ENCODE results near the gene FOXO3.

Gene FOXO3

GRCh38 chr6:108568551-108569305 is 8.0 kb downstream of the FOXO3 start:
- no peaks in the 10 kb centered on the region for H3K27me3 ChIP-seq (ENCODE audit: control insufficient read depth, insufficient read depth, low read length)
- no peak overlapping the region for H3K4me3 ChIP-seq (ENCODE audit: low read length)
- H3K4me1 ChIP-seq (ENCODE audit: control insufficient read depth, insufficient read depth, low read length), result peaks cover 28% of the 10 kb centered on the region
- peaks cover 14% of the 10 kb centered on the region for H3K36me3 ChIP-seq (ENCODE audit: control insufficient read depth, insufficient read depth, low read length)
- no peak overlapping the region for H3K9ac ChIP-seq (ENCODE audit: low read length)
- H3K27ac ChIP-seq (ENCODE audit: low read depth, low read length), result no peak overlapping the region

GRCh38 chr6:108570517-108570916 is 9.8 kb downstream of the FOXO3 start:
- Histone ChIP-seq H3K4me1 (ENCODE audit: control insufficient read depth, insufficient read depth, low read length) (peaks cover 27% of the 10 kb centered on the region), H3K36me3 (ENCODE audit: control insufficient read depth, insufficient read depth, low read length) (peaks cover 14% of the 10 kb centered on the region), H3K27me3 (ENCODE audit: control insufficient read depth, insufficient read depth, low read length) (no peaks in the 10 kb centered on the region)

DNA sequence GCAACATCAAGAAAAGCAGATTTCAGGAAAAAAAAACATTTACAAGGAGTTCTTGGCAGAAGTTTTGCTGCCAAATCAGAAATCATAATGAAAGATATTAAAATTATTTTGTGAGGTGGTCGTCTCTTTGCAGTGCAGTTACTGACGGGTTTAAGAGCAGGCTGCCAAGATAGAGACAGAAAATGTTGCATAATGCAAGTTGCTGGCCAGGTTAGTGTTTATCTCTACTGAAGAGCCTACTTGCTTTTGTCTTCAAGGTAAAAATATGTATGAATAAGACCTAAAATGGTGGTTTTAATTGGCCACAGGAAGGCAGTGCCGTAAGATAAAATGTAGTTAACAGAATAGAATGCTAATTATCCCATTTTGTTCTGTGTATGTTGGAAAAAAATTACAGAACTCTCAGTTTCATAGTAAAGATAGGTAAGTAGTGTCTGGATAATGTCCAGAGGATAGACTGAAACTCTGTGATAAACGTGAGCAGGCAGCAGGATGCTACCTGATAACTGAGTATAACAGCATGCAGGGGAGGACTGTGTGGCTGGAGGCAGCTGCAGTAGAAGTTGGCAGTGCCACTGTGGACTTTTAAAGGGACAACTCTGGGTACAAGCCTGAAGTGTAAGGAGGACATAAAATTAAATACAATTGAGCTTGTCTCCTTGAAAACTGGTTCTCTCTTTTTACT is 13.9 kb downstream of the FOXO3 start:
- no peak overlapping the region for H3K4me3 ChIP-seq (ENCODE audit: low read length)
- no peaks in the 10 kb centered on the region for H3K27me3 ChIP-seq (ENCODE audit: control insufficient read depth, insufficient read depth, low read length)
- peaks cover 13% of the 10 kb centered on the region for H3K36me3 ChIP-seq (ENCODE audit: control insufficient read depth, insufficient read depth, low read length)
- H3K9ac ChIP-seq (ENCODE audit: low read length), result no peak overlapping the region
- no peak overlapping the region for H3K27ac ChIP-seq (ENCODE audit: low read depth, low read length)
- H3K4me1 ChIP-seq (ENCODE audit: control insufficient read depth, insufficient read depth, low read length), result peaks cover 33% of the 10 kb centered on the region

More at GRCh38 chr6:108570517-108570916, 9.8 kb downstream of the FOXO3 start:
- no peak overlapping the region for H3K27ac ChIP-seq (ENCODE audit: low read depth, low read length)
- no peak overlapping the region for H3K4me3 ChIP-seq (ENCODE audit: low read length)
- H3K9ac ChIP-seq (ENCODE audit: low read length), result no peak overlapping the region

DNA sequence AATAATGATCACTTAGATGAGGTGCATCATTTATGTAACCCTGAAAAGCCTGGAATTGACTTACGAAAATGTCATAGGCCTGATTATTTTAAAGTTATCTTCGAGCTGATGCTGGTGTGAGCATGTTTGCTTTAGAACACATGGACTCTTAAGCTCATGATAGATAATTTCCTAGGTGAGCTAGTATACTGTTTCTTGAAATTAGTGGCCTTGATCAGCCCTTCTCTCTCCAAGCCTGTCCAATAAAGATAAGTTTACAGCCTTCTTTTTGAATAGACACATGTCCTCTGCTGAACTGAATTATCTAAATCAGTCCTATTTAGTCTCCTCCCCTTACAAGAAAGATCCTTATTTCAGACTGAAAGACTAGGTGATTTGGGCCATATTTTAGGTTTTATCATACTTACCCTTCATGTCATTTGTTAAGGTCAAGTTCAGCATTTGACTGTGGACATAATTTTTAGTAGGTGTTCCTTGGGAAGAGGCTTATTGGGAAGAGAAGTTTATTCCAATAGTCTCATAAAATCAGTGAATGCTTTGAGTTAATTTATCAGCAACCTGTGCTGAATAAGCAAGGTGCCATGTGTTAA is 15.3 kb downstream of the FOXO3 start:
- peak overlapping the region; percentile 21 for H3K27ac ChIP-seq (ENCODE audit: low read depth, low read length)
- peaks cover 42% of the 10 kb centered on the region for H3K4me1 ChIP-seq (ENCODE audit: control insufficient read depth, insufficient read depth, low read length)
- no peak overlapping the region for H3K9ac ChIP-seq (ENCODE audit: low read length)
- no peaks in the 10 kb centered on the region for H3K27me3 ChIP-seq (ENCODE audit: control insufficient read depth, insufficient read depth, low read length)
- peaks cover 11% of the 10 kb centered on the region for H3K36me3 ChIP-seq (ENCODE audit: control insufficient read depth, insufficient read depth, low read length)
- no peak overlapping the region for H3K4me3 ChIP-seq (ENCODE audit: low read length)

GRCh38 chr6:108576709-108577108 is 16.0 kb downstream of the FOXO3 start:
- H3K27me3 ChIP-seq (ENCODE audit: control insufficient read depth, insufficient read depth, low read length), result no peaks in the 10 kb centered on the region
- peaks cover 6% of the 10 kb centered on the region for H3K36me3 ChIP-seq (ENCODE audit: control insufficient read depth, insufficient read depth, low read length)
- H3K4me3 ChIP-seq (ENCODE audit: low read length), result no peak overlapping the region
- peaks cover 48% of the 10 kb centered on the region for H3K4me1 ChIP-seq (ENCODE audit: control insufficient read depth, insufficient read depth, low read length)
- no peak overlapping the region for H3K9ac ChIP-seq (ENCODE audit: low read length)
- H3K27ac ChIP-seq (ENCODE audit: low read depth, low read length), result no peak overlapping the region

DNA sequence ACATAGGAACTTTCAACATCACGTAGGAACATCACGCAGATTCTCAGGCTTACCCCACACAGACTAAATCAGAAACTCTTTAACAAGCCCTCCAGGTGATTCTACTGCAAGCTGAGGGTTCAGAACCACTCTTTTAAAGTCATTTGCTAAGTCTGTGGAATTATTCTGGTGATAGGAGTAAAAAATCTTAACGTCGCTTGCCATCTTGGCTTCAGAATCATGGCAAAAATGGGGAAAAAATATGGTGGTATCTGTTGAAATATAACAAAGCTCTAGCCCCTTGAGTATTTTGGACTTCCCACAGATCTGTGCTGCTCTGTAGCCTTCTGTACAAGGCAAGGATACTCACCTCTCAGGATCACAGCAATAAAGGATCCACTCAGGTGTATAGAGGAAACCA is 17.4 kb downstream of the FOXO3 start:
- Histone ChIP-seq H3K9ac (ENCODE audit: low read length) (no peak overlapping the region), H3K4me1 (ENCODE audit: control insufficient read depth, insufficient read depth, low read length) (peaks cover 61% of the 10 kb centered on the region), H3K27me3 (ENCODE audit: control insufficient read depth, insufficient read depth, low read length) (no peaks in the 10 kb centered on the region), H3K27ac (ENCODE audit: low read depth, low read length) (no peak overlapping the region), H3K36me3 (ENCODE audit: control insufficient read depth, insufficient read depth, low read length) (peaks cover 6% of the 10 kb centered on the region), H3K4me3 (ENCODE audit: low read length) (no peak overlapping the region)

- H3K4me1 ChIP-seq (ENCODE audit: control insufficient read depth, insufficient read depth, low read length), result peaks cover 67% of the 10 kb centered on the region
- no peak overlapping the region for H3K27ac ChIP-seq (ENCODE audit: low read depth, low read length)
- no peaks in the 10 kb centered on the region for H3K27me3 ChIP-seq (ENCODE audit: control insufficient read depth, insufficient read depth, low read length)
- H3K4me3 ChIP-seq (ENCODE audit: low read length), result no peak overlapping the region
- H3K9ac ChIP-seq (ENCODE audit: low read length), result no peak overlapping the region
- H3K36me3 ChIP-seq (ENCODE audit: control insufficient read depth, insufficient read depth, low read length), result peaks cover 6% of the 10 kb centered on the region
These were observed 18.0 kb downstream of the FOXO3 start for GRCh38 chr6:108578595-108579327.

GRCh38 chr6:108579328-108579721 is 18.6 kb downstream of the FOXO3 start:
- Histone ChIP-seq H3K9ac (ENCODE audit: low read length) (no peak overlapping the region), H3K27me3 (ENCODE audit: control insufficient read depth, insufficient read depth, low read length) (no peaks in the 10 kb centered on the region), H3K36me3 (ENCODE audit: control insufficient read depth, insufficient read depth, low read length) (peaks cover 6% of the 10 kb centered on the region), H3K4me3 (ENCODE audit: low read length) (no peak overlapping the region), H3K27ac (ENCODE audit: low read depth, low read length) (no peak overlapping the region), H3K4me1 (ENCODE audit: control insufficient read depth, insufficient read depth, low read length) (peaks cover 69% of the 10 kb centered on the region)

DNA sequence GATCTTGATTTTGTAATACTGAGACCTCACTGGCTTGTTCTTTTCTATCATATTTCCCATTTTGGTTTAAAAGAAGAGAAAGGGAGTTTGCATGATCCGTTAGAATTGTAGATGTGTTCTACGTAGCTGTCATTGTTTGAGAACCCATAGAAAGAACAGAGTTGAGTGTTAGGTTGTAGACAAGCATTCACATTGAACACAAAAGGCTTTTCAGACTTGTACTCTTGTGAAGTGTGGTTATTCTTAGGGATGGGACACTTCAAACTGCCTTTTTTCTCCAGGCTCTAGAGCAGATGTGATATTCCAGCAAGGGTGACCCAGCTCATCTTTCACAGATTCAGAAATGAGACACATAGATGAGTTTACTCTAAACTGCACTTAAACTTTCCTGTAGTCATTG is 19.9 kb downstream of the FOXO3 start:
- H3K4me1 ChIP-seq (ENCODE audit: control insufficient read depth, insufficient read depth, low read length), result peaks cover 69% of the 10 kb centered on the region
- peaks cover 6% of the 10 kb centered on the region for H3K36me3 ChIP-seq (ENCODE audit: control insufficient read depth, insufficient read depth, low read length)
- no peaks in the 10 kb centered on the region for H3K27me3 ChIP-seq (ENCODE audit: control insufficient read depth, insufficient read depth, low read length)
- H3K27ac ChIP-seq (ENCODE audit: low read depth, low read length), result peak overlapping the region; percentile 81
- no peak overlapping the region for H3K9ac ChIP-seq (ENCODE audit: low read length)
- H3K4me3 ChIP-seq (ENCODE audit: low read length), result no peak overlapping the region

DNA sequence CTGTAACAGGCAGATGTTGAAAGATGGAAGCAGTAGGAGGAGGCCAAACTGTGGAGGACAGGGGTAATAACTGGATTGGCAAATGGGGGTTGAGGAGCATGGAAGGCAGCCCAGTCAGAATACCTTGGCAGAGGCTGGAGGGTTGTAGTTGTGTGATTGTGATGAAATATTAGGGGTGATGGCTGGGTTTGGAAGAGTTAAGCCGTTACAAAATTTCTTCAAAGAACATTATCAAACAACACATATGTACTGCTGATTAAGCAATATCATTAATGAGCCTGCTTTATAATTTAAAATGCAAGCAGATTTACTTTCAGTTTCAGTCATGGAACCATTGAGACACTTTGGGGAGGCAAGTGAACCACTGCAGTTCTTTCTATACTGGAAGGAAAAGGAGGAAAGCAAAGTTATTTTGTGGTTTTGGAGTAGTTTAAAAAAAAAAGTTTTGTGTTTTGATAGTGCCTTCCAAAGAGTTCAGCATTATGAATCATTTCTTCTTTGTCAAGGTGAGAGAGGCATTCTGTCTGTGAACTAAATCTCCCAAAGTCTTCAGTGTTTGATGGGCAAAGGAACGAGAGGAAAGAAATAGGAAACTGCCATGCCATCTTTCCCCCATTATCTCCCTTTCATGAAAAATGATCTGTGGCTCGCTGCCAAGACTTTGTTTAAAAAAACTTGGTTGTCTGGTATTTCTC is 20.7 kb downstream of the FOXO3 start:
- no peak overlapping the region for H3K4me3 ChIP-seq (ENCODE audit: low read length)
- peaks cover 70% of the 10 kb centered on the region for H3K4me1 ChIP-seq (ENCODE audit: control insufficient read depth, insufficient read depth, low read length)
- H3K9ac ChIP-seq (ENCODE audit: low read length), result no peak overlapping the region
- no peaks in the 10 kb centered on the region for H3K27me3 ChIP-seq (ENCODE audit: control insufficient read depth, insufficient read depth, low read length)
- peak overlapping the region; percentile 81 for H3K27ac ChIP-seq (ENCODE audit: low read depth, low read length)
- peaks cover 6% of the 10 kb centered on the region for H3K36me3 ChIP-seq (ENCODE audit: control insufficient read depth, insufficient read depth, low read length)

- Histone ChIP-seq H3K36me3 (ENCODE audit: control insufficient read depth, insufficient read depth, low read length) (peaks cover 6% of the 10 kb centered on the region), H3K27ac (ENCODE audit: low read depth, low read length) (peak overlapping the region; percentile 81), H3K27me3 (ENCODE audit: control insufficient read depth, insufficient read depth, low read length) (no peaks in the 10 kb centered on the region), H3K9ac (ENCODE audit: low read length) (no peak overlapping the region), H3K4me3 (ENCODE audit: low read length) (no peak overlapping the region), H3K4me1 (ENCODE audit: control insufficient read depth, insufficient read depth, low read length) (peaks cover 68% of the 10 kb centered on the region)
These were observed 21.3 kb downstream of the FOXO3 start for GRCh38 chr6:108581932-108582475.

Measured in rectal smooth muscle tissue (tissue), 1 donor.